Peyer's patch (tissue), 4 donors: ENCODE data around the gene SCLY. TPM values are rescaled to one million over a fixed set of nuclear protein-coding genes. Genes with fewer than 3 reads are reported as not detected.
A peak's percentile ranks its signal among the peaks of the same experiment; 100 is the strongest.

Source experiments
- DNase-seq, 3 donors: peaks; one replicate each; pipeline ENCODE4 v3.0.0-alpha.2; 2017 to 2019
- H3K27ac ChIP-seq, 4 donors: fragments of 200-600 bp; sonication (generic); one replicate each; pipeline ENCODE4 v1.5.1; 2016 to 2019
- H3K27me3 ChIP-seq, 2 donors: fragments of 200-600 bp; sonication (generic); one replicate each; pipeline ENCODE4 v1.5.1; 2019
- H3K36me3 ChIP-seq, 3 donors: fragments of 200-600 bp; sonication (generic); one replicate each; pipeline ENCODE4 v1.5.1; 2016 to 2019
- H3K4me1 ChIP-seq, 4 donors: fragments of 200-600 bp; sonication (generic); one replicate each; pipeline ENCODE4 v1.5.1; 2016 to 2019
- H3K4me3 ChIP-seq, 4 donors: fragments of 200-600 bp; sonication (generic); 1 replicate in 3 of 4; 2 replicates in 1 of 4; pipeline ENCODE4 v1.5.1; 2016 to 2019; ENCODE audit warnings: mild to moderate bottlenecking in 1 of 4
- H3K9me3 ChIP-seq, 4 donors: fragments of 200-600 bp; sonication (generic); one replicate each; pipeline ENCODE4 v1.5.1; 2016 to 2019; ENCODE audit warnings: mild to moderate bottlenecking in 1 of 4
- CTCF ChIP-seq, 6 experiments: fragments of 450-650 bp in 4 of 6; fragments of 200-600 bp in 2 of 6; sonication (generic) in 1 of 6; IDR thresholded peaks; one replicate each; pipeline ENCODE4 v1.5.1; 2017 to 2019; ENCODE audit warnings: antibody characterized with exemption in 6 of 6, mild to moderate bottlenecking in 3 of 6, moderate library complexity in 1 of 6
- POLR2A ChIP-seq, 2 donors: fragments of 450-650 bp; IDR thresholded peaks; one replicate each; pipeline ENCODE4 v1.5.1; 2017; ENCODE audit warnings: antibody characterized with exemption in 2 of 2, mild to moderate bottlenecking in 2 of 2, moderate library complexity in 2 of 2
- total RNA-seq, 4 donors: library from RNA; depleted of rRNA; stranded (reverse); fragments of >200 nt; gene quantifications; one replicate each; pipeline ENCODE4 v1.1.0, GENCODE V29; 2016

The SCLY gene
- total RNA-seq, 4 donors from 2014 or later = 13.2 to 45.2 (median 24.2) TPM

DNA sequence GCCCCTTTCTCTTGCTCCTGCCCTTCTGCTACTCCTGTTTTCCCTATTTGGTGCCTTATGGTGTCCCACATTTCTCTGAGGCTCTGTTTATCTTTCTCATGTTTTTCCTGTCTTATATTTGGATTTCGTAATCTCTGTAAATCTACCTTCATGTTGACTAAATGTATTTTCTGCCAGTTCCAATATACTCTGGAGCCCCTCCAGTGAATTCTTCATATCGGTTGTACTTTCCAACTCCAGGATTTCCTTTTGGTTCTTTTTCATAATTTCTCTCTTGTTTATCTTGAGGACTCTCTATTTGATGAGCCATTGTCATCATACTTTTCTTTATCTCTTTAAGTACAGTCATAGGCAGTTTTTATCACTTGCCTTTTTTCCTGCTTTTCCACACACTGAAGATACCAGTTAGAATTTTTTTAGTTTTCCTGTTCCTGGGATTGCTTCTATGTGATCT lies 19.1 kb downstream of the SCLY start:
- no peak overlapping the region for H3K27ac ChIP-seq
- no peak for DNase-seq
- no peak for TF ChIP-seq CTCF (IDR thresholded peaks at IDR 0.05)
- TF ChIP-seq POLR2A (IDR thresholded peaks at IDR 0.05) = no peak
- peaks cover 0 to 36% (median 0%) of the 10 kb centered on the region in 3 donors for H3K36me3 ChIP-seq
- H3K4me3 ChIP-seq = no peak overlapping the region
- no peaks in the 10 kb centered on the region for H3K9me3 ChIP-seq
- H3K4me1 ChIP-seq = no peaks in the 10 kb centered on the region
- H3K27me3 ChIP-seq = no peaks in the 10 kb centered on the region

GRCh38 chr2:238080518-238080917 lies 19.7 kb downstream of the SCLY start:
- TF ChIP-seq POLR2A (IDR thresholded peaks at IDR 0.05) (no peak), CTCF (IDR thresholded peaks at IDR 0.05) (no peak)
- no peaks in the 10 kb centered on the region for H3K27me3 ChIP-seq
- no peaks in the 10 kb centered on the region for H3K9me3 ChIP-seq
- peak in 1 of 3 donors; percentile 38 for DNase-seq
- no peaks in the 10 kb centered on the region for H3K4me1 ChIP-seq
- no peak overlapping the region for H3K27ac ChIP-seq
- H3K4me3 ChIP-seq = no peak overlapping the region
- peaks cover 0 to 36% (median 0%) of the 10 kb centered on the region in 3 donors for H3K36me3 ChIP-seq

DNA sequence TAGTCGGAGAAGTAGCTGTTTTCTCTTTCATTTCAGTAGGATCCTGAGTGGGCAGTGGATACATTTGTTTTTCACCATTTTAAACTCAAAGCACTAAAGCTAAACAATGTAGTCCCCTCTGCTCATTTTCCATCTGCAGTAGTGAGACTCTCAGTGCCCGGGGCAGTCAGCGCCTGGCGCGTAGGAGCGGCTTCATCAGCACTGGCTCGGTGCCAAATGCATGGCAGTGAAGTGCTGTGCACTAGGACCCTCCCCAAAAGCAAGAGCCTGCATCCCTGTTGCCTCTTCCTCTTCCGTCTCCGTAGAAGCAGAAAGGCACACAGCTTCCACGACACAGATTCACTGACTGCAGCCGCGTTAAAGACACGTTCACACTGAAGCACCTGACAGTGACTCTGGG lies 20.3 kb downstream of the SCLY start:
- TF ChIP-seq POLR2A (IDR thresholded peaks at IDR 0.05) = no peak
- no peak for TF ChIP-seq CTCF (IDR thresholded peaks at IDR 0.05)
- no peaks in the 10 kb centered on the region for H3K27me3 ChIP-seq
- H3K36me3 ChIP-seq = peaks cover 0 to 36% (median 0%) of the 10 kb centered on the region in 3 donors
- H3K4me3 ChIP-seq = no peak overlapping the region
- no peak overlapping the region for H3K27ac ChIP-seq
- DNase-seq = peak in 1 of 3 donors; percentile 17
- H3K9me3 ChIP-seq = no peaks in the 10 kb centered on the region
- no peaks in the 10 kb centered on the region for H3K4me1 ChIP-seq

DNA sequence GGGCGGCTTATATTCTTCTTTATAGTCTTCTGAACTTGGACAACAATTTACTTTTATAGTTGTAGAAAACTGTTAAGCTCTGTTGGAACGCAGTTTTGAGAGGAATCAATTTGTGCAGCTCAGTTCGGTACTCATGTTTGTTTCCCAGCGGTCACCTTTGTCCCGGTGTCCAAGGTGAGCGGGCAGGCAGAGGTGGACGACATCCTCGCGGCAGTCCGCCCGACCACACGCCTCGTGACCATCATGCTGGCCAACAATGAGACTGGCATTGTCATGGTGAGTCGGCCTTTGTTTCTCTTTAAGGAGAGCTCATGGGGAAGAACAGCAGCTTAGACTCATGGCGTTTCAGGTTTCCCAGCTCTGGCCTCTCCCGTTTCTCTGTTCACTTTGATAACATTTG lies 20.8 kb downstream of the SCLY start:
- no peak overlapping the region for H3K4me3 ChIP-seq
- no peaks in the 10 kb centered on the region for H3K4me1 ChIP-seq
- peak in 1 of 3 donors; percentile 19 for DNase-seq
- no peak overlapping the region for H3K27ac ChIP-seq
- TF ChIP-seq CTCF (IDR thresholded peaks at IDR 0.05) (no peak), POLR2A (IDR thresholded peaks at IDR 0.05) (no peak)
- H3K36me3 ChIP-seq = peaks cover 0 to 36% (median 0%) of the 10 kb centered on the region in 3 donors
- no peaks in the 10 kb centered on the region for H3K9me3 ChIP-seq
- no peaks in the 10 kb centered on the region for H3K27me3 ChIP-seq

- Histone ChIP-seq H3K9me3 (no peaks in the 10 kb centered on the region), H3K27me3 (no peaks in the 10 kb centered on the region), H3K4me3 (no peak overlapping the region), H3K27ac (no peak overlapping the region), H3K36me3 (peaks cover 0 to 36% (median 0%) of the 10 kb centered on the region in 3 donors), H3K4me1 (no peaks in the 10 kb centered on the region)
- no peak for TF ChIP-seq CTCF (IDR thresholded peaks at IDR 0.05)
- no peak for TF ChIP-seq POLR2A (IDR thresholded peaks at IDR 0.05)
- peak in 1 of 3 donors; percentile 24 for DNase-seq
These were observed 21.4 kb downstream of the SCLY start for GRCh38 chr2:238082151-238082550.

DNA sequence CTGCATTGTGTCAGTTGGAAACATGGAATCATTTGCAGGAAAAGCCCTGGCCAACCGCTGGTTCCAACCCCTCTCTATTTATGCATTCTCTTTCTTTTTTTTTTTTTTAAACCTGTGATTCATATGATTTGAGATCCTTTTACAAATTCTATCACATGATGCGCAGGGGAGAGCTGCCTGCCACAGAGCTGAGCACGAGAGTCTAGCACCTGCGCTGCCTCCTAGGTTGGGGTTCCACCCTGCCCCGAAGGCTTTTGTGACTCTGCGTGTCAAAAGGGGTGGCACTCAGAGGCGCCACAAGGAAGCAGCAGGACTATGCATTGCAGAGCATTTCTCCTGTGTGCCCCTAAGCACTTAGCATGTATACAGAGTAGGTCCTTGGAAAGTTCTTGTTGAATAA lies 22.0 kb downstream of the SCLY start:
- Histone ChIP-seq H3K4me3 (no peak overlapping the region), H3K27ac (no peak overlapping the region), H3K36me3 (peaks cover 0 to 36% (median 0%) of the 10 kb centered on the region in 3 donors), H3K4me1 (no peaks in the 10 kb centered on the region), H3K9me3 (no peaks in the 10 kb centered on the region), H3K27me3 (no peaks in the 10 kb centered on the region)
- no peak for TF ChIP-seq CTCF (IDR thresholded peaks at IDR 0.05)
- TF ChIP-seq POLR2A (IDR thresholded peaks at IDR 0.05) = no peak
- peak in 1 of 3 donors; percentile 29 for DNase-seq
